GM21825 (cell line): ENCODE data around the gene CCL11.
"Not testable (repeated sequence)": the region's sequence is repeated elsewhere in the genome, so short reads cannot be mapped to it uniquely, and the experiment has no call there.

Experiments
- ATAC-seq: cut with Tn5 transposase; IDR thresholded peaks from one replicate; pipeline ENCODE4 v1.9.1; 2021; ENCODE audit warnings: mild to moderate bottlenecking, moderate library complexity; ENCODE audit not compliant: unreplicated experiment

The CCL11 gene

DNA sequence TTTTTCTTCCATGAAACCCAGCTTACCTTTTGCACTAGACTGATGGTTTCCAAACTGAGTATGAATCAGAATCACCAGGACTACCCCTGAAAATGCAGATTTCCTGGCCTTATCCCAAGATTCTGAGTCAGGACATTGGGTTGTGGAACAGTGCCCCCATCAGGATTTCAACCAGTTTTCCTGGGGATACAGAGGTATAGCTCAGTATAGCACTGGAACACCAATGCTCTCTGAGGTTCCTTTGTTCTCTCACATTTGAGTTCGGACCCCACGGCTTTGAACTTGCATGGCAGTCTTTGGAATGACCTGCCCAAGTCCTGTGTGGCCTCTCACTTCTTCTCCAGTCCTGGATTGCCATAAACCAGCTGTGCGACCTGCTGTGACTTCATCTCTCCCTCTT, 20.9 kb downstream of the CCL11 start:
- ATAC-seq: no peak

- no peak for ATAC-seq
Observed at GRCh38 chr17:34307110-34307509, 21.6 kb downstream of the CCL11 start.

DNA sequence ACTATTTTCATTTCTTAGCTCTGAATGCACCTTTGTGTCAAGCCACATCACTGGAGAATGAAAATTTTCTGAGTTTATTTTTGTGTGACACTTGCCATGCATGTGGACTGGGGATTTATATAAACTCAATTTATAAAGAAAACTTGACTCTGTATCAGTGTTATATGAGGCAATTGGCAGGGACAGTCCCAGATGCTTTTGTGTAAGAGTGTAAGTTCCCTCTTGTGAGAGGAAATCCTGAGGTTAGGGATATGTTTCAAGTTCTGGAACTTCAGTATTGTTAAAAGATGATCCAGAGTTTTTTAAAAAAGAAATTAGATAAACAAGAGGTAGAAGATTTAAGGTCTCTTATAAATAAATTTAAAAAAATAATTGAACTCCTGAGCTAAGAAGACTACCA, 22.8 kb downstream of the CCL11 start:
- ATAC-seq: no peak

GRCh38 chr17:34311291-34311690, 25.7 kb downstream of the CCL11 start:
- ATAC-seq: no peak

DNA sequence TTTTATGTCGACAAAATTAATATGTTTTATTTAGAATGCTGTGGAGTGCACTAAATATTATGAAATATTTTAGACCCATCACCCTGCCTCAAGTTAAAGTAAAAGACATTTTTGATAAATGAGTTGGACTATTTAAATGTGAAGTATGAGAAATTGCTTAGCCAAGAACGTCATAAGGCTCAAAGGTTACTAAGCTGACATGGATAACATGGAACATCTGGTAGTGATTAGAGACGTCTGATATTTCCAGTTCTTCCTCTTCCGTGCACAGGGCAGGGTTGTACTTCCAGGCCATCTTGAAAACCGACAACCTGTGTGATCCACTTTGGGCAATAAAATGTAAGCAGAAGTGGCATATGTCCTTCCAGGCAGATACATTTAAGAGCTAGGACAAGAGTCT, 26.5 kb downstream of the CCL11 start:
- ATAC-seq: no peak

DNA sequence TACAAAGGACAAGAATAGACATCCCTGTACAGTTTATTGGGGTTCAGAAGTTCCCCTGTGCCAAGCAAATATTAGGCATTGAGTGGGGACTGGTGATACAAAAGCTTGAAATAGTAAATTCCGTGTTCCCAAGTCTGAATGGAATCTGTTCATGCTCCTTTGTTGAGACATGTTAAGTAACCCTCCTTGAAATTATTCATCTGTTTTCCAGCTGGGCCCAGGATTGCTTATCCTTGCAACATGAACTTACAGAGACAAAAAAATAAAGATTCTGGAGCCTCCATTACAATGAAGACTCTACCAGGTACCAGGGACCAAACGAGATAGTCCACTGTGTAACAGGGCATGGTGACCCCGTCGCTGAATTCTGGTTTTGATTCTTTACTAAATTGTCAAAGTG, 27.6 kb downstream of the CCL11 start:
- ATAC-seq: no peak

GRCh38 chr17:34314279-34314678, 28.7 kb downstream of the CCL11 start:
- no peak for ATAC-seq

- ATAC-seq: no peak
Observed at GRCh38 chr17:34318474-34318873, 32.9 kb downstream of the CCL11 start.

DNA sequence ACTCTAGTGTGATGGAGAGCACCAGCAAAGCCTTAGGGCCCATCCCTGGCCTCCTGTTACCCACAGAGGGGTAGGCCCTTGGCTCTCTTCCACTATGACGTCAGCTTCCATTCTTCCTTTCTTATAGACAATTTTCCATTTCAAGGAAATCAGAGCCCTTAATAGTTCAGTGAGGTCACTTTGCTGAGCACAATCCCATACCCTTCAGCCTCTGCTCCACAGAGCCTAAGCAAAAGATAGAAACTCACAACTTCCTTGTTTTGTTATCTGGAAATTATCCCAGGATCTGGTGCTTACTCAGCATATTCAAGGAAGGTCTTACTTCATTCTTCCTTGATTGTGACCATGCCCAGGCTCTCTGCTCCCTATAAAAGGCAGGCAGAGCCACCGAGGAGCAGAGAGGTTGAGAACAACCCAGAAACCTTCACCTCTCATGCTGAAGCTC, 33.5 kb downstream of the CCL11 start, which contains the start of gene CCL8:
Gene CCL8, plus strand, starts transcription at position 397 of the 445 bp plus-strand sequence. CDS start 67 bp downstream, outside the sequence.
- ATAC-seq: no peak

DNA sequence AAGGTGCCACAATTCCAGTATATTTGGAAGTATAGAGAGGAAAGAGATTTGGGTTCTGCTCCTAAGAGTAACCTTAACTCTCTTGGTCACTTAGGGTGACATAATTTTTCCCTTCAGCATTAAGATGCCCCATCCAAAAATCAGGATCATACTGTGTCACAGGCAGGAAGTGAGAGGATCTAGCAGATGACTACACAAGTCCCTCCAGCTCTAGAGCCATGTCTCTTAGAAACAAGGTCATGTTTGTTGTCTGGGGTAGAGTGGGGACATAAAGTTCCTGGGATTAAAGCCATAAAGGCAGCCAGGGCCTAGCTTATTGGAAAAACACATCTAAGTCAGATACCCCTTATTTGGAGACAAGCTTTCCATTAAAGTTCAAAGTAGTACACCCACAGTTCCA, 36.4 kb downstream of the CCL11 start:
- ATAC-seq: no peak

GRCh38 chr17:34327580-34327979, 42.0 kb downstream of the CCL11 start:
- ATAC-seq: not testable (repeated sequence)

DNA sequence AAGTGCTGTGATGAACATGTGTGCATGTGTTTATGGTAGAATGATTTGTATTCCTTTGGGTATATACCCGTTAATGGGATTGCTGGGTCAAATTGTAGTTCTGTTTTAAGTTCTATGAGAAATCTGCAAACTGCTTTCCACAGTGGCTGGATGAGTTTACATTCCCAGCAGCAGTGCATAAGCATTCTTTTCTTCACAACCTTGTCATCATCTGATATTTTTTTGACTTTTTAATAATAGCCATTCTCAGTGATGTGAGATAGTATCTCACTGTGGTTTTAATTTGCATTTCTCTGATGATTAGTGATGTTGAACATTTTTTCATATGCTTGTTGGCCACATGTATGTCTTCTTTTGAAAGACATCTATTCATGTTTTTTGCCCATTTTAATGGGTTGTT, 52.2 kb downstream of the CCL11 start:
- ATAC-seq: no peak
